ENCODE measurements around the gene TLR6. TPM values are rescaled to one million over a fixed set of nuclear protein-coding genes. Genes with fewer than 3 reads are reported as not detected.

The TLR6 gene
- total RNA-seq, 1 experiment from 2014 or later: 7.7 TPM

DNA sequence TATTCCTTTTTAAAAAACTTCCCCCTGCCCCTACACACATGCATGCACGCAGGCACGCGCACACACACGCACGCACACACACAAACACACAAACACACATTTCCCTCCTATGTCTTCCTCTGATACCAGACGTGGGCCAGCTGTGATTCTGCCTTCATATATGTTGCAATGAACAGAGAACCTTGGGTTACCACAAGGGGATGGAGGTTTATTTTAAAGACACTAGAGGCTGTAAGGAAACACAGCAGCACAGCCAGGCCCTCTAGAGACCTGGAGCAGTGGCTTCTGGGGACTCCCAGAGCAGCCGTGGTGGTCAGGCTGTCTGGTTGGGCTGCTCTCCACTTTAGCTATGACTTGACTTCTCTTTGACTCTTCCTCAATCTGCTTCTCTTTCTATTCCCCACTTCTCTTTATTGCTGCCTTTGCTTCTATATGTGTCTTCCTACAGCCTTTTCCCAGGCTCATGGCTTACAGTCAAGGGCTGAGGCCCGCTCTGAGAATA, 70.7 kb downstream of the TLR6 start:
- BruUV-seq (replicated peaks): no TSS peak
- intact Hi-C loops (cut with micrococcal nuclease): no loop called here
- TF ChIP-seq, protein P1, sequence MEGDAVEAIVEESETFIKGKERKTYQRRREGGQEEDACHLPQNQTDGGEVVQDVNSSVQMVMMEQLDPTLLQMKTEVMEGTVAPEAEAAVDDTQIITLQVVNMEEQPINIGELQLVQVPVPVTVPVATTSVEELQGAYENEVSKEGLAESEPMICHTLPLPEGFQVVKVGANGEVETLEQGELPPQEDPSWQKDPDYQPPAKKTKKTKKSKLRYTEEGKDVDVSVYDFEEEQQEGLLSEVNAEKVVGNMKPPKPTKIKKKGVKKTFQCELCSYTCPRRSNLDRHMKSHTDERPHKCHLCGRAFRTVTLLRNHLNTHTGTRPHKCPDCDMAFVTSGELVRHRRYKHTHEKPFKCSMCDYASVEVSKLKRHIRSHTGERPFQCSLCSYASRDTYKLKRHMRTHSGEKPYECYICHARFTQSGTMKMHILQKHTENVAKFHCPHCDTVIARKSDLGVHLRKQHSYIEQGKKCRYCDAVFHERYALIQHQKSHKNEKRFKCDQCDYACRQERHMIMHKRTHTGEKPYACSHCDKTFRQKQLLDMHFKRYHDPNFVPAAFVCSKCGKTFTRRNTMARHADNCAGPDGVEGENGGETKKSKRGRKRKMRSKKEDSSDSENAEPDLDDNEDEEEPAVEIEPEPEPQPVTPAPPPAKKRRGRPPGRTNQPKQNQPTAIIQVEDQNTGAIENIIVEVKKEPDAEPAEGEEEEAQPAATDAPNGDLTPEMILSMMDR (IDR thresholded peaks at IDR 0.05; ENCODE audit: unreplicated experiment): no peak
- H3K4me1 Mint-ChIP-seq (ENCODE audit: insufficient read depth, unreplicated experiment): peaks cover 6% of the 10 kb centered on the region
- no peak overlapping the region for H3K27ac Mint-ChIP-seq (ENCODE audit: low read depth, unreplicated experiment)
- no peaks in the 10 kb centered on the region for H3K36me3 Mint-ChIP-seq (ENCODE audit: insufficient read depth, unreplicated experiment)
- CTCF ChIA-PET: interaction anchor here (0.7 to 7.5 kb wide), 6 partner anchors 10 to 75 kb away, joined by 3 to 268 read pairs (median 4); no protein-coding TSS in a partner anchor
- no peaks in the 10 kb centered on the region for H3K9me3 Mint-ChIP-seq (ENCODE audit: unreplicated experiment)
- no peak for DNase-seq (ENCODE audit: unreplicated experiment)
- POLR2A ChIA-PET: interaction anchor here (1.1 to 1.5 kb wide), 2 partner anchors 9 to 12 kb away, joined by 3 read pairs; no protein-coding TSS in a partner anchor
- H3K27me3 Mint-ChIP-seq (ENCODE audit: insufficient read depth, unreplicated experiment): no peaks in the 10 kb centered on the region
- H3K4me3 Mint-ChIP-seq (ENCODE audit: unreplicated experiment): no peak overlapping the region

DNA sequence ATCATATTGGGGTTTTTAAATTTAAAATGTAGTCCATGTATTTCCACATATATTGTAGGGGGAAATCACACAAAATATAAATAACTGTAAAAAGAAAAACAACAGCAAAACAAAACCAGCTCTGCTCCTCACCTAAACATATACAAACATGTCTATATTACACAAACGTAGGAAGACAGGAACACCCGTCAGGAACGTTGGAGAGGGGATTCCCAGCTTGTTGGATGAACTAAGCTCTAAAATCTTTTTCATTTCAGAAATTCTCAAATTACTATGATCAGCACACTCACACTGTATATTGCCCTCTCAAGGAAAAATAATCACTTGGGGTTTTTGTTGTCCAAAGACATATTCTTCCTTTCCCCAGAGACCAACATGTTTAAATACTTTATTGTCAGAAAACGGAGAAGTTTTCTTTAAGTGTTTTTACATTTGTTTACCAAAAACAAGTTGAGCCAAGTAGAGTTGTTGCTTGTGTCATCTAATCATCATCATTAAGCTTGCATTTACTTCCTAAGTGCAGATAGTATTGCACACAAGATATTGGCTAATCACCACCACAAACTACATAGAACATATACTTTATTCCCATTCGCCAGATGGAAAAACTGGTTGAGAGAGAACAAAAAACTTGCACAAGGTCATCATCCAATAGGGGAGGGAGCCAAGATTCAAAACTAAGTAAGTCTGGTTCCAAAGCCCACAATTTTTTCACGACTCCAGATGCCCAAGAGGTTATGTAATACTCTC, 71.4 kb downstream of the TLR6 start:
- Mint-ChIP-seq H3K4me1 (ENCODE audit: insufficient read depth, unreplicated experiment) (peaks cover 6% of the 10 kb centered on the region), H3K36me3 (ENCODE audit: insufficient read depth, unreplicated experiment) (no peaks in the 10 kb centered on the region), H3K4me3 (ENCODE audit: unreplicated experiment) (no peak overlapping the region), H3K27me3 (ENCODE audit: insufficient read depth, unreplicated experiment) (no peaks in the 10 kb centered on the region), H3K9me3 (ENCODE audit: unreplicated experiment) (no peaks in the 10 kb centered on the region), H3K27ac (ENCODE audit: low read depth, unreplicated experiment) (no peak overlapping the region)
- intact Hi-C loops (cut with micrococcal nuclease): no loop called here
- TF ChIP-seq, protein P1 (IDR thresholded peaks at IDR 0.05; ENCODE audit: unreplicated experiment): no peak
- CTCF ChIA-PET: interaction anchor here (1.4 to 7.5 kb wide), 4 partner anchors 9 to 76 kb away, joined by 3 to 268 read pairs (median 4); no protein-coding TSS in a partner anchor
- BruUV-seq (replicated peaks): no TSS peak
- DNase-seq (ENCODE audit: unreplicated experiment): no peak
- POLR2A ChIA-PET: interaction anchor here (0.8 to 1.5 kb wide), 3 partner anchors 10 to 19 kb away, joined by 3 read pairs; partner anchors contain the start of gene TLR1

DNA sequence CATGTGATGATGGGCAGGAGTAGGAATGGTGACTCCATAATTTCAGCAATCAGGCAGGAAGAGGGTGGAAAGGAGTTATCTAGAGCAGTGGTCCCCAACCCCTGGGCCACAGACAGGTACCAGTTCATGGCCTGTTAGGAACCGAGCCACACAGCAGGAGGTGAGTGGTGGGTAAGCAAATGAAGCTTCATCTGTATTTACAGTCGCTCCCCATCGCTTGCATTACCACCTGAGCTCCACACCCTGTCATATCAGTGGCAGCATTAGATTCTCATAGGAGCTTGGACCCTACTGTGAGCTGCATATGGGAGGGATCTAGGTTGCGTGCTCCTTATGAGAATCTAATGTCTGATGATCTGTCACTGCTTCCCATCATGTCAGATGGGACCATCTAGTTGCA, 72.5 kb downstream of the TLR6 start:
- TF ChIP-seq, protein P1 (IDR thresholded peaks at IDR 0.05; ENCODE audit: unreplicated experiment): no peak
- no TSS peak for BruUV-seq (replicated peaks)
- no peak for DNase-seq (ENCODE audit: unreplicated experiment)
- Mint-ChIP-seq H3K9me3 (ENCODE audit: unreplicated experiment) (no peaks in the 10 kb centered on the region), H3K4me1 (ENCODE audit: insufficient read depth, unreplicated experiment) (peaks cover 6% of the 10 kb centered on the region), H3K27me3 (ENCODE audit: insufficient read depth, unreplicated experiment) (no peaks in the 10 kb centered on the region), H3K27ac (ENCODE audit: low read depth, unreplicated experiment) (no peak overlapping the region), H3K36me3 (ENCODE audit: insufficient read depth, unreplicated experiment) (no peaks in the 10 kb centered on the region), H3K4me3 (ENCODE audit: unreplicated experiment) (no peak overlapping the region)
- ChIA-PET CTCF (interaction anchor here (1.0 to 7.5 kb wide), 3 partner anchors 21 to 48 kb away, joined by 3 to 268 read pairs (median 35); partner anchors contain the start of gene TLR1), POLR2A (interaction anchor here (0.6 kb wide), 1 partner anchor 72 kb away, joined by 3 read pairs; no protein-coding TSS in a partner anchor)
- intact Hi-C loops (cut with micrococcal nuclease): no loop called here

DNA sequence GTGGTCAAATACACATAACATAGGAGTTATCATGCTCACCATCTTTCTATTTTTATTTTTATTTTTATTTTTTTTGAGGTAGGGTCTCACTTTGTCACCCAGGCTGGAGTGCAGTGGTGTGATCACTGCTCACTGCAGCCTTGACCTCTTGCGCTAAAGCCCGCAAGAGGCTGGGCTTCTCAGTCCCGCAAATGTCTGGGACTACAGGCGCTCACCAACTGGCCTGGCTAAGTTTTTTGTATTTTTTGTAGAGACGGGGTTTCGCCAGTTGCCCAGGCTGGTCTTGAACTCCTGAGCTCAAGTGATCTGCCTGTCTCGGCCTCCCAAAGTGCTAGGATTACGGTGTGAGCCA, 73.5 kb downstream of the TLR6 start:
- Mint-ChIP-seq H3K27ac (ENCODE audit: low read depth, unreplicated experiment) (no peak overlapping the region), H3K36me3 (ENCODE audit: insufficient read depth, unreplicated experiment) (no peaks in the 10 kb centered on the region), H3K27me3 (ENCODE audit: insufficient read depth, unreplicated experiment) (no peaks in the 10 kb centered on the region), H3K4me1 (ENCODE audit: insufficient read depth, unreplicated experiment) (peaks cover 3% of the 10 kb centered on the region), H3K4me3 (ENCODE audit: unreplicated experiment) (no peak overlapping the region), H3K9me3 (ENCODE audit: unreplicated experiment) (no peaks in the 10 kb centered on the region)
- ChIA-PET POLR2A (interaction anchor here (0.5 to 1.8 kb wide), 5 partner anchors 12 to 106 kb away, joined by 3 to 11 read pairs (median 3); no protein-coding TSS in a partner anchor), CTCF (interaction anchor here (0.5 to 7.5 kb wide), 29 partner anchors 8 to 1873 kb away, joined by 3 to 268 read pairs (median 5); partner anchors contain the start of genes TLR1 and TLR6)
- no TSS peak for BruUV-seq (replicated peaks)
- DNase-seq (ENCODE audit: unreplicated experiment): no peak
- intact Hi-C loops (cut with micrococcal nuclease): loop anchor here (1.0 kb wide), 1 partner anchor 603 kb away; no protein-coding TSS in a partner anchor
- TF ChIP-seq, protein P1 (IDR thresholded peaks at IDR 0.05; ENCODE audit: unreplicated experiment): no peak

Measured in MCF 10A (cell line).